C4-2B (cell line): ENCODE measurements around the gene GFPT2.

ENCODE experiments used
- H3K27ac ChIP-seq: fragments of 450-650 bp; 2 replicates; pipeline ENCODE4 v1.5.1; 2017
- ZFX ChIP-seq: fragments of 450-650 bp; IDR thresholded peaks from 2 replicates; pipeline ENCODE4 v1.6.1; 2017
- TF ChIP-seq, protein P1 (sequence below): fragments of 450-650 bp; conservative IDR thresholded peaks from 2 replicates; pipeline ENCODE4 v1.5.1; 2017; ENCODE audit warnings: mild to moderate bottlenecking

The GFPT2 gene

DNA sequence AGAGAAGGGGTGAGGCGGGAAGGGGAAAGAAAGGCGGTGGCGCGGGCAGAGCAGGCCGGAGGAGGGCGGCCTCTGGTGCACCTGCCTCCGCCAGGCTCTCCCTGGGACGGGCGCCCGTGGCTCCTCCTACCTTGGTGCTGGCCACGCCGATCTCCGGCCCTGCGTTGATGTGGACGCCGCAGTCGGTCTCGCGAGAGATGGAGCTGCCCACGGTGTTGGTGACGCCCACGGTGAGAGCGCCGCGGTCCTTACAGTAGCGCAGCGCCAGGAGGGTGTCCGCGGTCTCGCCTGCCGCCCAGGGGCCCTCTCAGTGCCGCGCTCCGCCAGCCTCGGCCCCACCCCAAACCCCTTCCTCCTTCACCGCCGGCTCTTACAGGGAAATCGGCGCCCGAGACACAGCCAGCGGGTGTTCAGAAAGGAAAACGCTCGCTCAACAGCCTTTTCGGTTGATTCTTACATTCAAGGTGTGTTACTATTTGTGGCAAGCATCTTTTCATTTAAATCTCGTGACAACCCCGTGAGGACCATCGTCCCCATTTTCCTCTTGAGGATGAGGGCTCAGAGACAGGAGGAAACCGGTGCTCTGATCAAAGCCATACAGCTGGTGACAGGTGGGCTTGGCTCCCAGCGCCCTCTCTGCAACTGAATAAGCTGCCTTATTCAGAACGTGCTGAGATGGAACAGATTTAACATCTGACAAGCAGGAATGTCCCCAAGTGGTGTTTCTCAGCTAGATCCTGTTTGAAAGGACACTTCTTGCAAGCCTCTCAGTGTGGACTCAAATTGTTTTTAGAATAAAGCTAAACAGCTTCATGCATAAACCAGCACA lies 39.2 kb downstream of the GFPT2 start:
- no peak overlapping the region for H3K27ac ChIP-seq
- TF ChIP-seq, protein P1, sequence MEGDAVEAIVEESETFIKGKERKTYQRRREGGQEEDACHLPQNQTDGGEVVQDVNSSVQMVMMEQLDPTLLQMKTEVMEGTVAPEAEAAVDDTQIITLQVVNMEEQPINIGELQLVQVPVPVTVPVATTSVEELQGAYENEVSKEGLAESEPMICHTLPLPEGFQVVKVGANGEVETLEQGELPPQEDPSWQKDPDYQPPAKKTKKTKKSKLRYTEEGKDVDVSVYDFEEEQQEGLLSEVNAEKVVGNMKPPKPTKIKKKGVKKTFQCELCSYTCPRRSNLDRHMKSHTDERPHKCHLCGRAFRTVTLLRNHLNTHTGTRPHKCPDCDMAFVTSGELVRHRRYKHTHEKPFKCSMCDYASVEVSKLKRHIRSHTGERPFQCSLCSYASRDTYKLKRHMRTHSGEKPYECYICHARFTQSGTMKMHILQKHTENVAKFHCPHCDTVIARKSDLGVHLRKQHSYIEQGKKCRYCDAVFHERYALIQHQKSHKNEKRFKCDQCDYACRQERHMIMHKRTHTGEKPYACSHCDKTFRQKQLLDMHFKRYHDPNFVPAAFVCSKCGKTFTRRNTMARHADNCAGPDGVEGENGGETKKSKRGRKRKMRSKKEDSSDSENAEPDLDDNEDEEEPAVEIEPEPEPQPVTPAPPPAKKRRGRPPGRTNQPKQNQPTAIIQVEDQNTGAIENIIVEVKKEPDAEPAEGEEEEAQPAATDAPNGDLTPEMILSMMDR = no peak
- no peak for TF ChIP-seq ZFX

DNA sequence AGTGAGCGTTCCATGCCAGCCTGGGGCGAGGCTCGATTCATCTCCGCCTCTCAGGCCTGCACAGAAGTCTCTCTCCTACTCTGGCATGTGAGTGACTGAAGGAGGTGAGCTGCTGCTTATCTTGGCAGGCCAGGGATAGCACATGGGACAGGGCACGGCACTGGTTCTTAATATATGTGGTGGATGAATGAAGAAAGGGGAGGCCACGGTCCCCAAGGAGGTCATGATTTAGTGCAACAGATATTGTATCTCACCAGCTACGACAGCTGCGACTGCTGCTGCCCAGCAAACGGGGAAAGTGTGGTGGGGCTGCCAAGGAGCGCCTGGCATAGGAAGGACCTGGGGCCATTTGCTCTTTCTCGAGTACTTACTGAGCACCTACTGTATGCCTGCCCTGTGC lies 41.9 kb downstream of the GFPT2 start:
- no peak for TF ChIP-seq ZFX
- TF ChIP-seq, protein P1 = no peak

DNA sequence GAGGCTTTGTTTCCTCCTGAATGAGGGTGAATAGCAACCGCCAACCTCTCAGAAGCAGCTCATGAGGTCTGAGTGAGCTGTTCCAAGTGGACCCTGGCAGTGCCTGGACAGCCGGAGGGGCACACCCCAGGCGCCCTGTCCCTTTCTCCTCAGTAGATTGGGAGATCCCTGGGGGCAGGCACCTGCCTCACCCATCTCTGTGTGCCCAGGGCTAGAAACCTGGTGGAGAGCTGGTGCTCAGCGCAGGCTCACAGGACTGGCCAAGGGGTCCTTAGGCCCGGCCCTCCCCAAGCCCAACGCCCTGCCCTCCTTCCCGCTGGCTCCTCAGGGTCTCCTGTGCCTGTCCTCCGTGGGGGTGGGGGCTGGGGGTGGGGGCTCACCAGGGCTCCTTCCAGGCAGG lies 46.3 kb downstream of the GFPT2 start:
- TF ChIP-seq ZFX = no peak
- TF ChIP-seq, protein P1 = no peak
- no peak overlapping the region for H3K27ac ChIP-seq

More for the DNA sequence above, 41.9 kb downstream of the GFPT2 start:
- no peak overlapping the region for H3K27ac ChIP-seq

DNA sequence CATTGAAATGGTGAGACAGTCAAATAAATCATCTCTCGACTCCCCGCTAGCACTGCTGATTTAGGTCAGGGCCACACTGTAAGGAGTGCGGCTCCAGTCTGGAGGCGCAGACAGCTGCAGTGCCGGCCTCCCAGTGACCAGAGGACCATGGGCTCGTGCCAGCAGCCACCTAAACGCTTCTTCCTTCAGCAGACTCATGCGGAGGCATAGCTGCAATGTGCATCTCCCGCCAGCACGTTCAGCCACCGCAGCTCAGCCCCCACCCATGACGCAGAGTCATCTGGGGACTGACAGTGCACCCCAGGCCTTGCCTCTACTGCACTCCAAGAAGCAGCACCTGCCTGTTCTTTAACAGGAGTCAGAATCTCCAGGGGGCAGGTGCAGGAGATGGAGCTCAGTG lies 47.7 kb downstream of the GFPT2 start:
- no peak for TF ChIP-seq ZFX
- TF ChIP-seq, protein P1 = no peak
- H3K27ac ChIP-seq = no peak overlapping the region

DNA sequence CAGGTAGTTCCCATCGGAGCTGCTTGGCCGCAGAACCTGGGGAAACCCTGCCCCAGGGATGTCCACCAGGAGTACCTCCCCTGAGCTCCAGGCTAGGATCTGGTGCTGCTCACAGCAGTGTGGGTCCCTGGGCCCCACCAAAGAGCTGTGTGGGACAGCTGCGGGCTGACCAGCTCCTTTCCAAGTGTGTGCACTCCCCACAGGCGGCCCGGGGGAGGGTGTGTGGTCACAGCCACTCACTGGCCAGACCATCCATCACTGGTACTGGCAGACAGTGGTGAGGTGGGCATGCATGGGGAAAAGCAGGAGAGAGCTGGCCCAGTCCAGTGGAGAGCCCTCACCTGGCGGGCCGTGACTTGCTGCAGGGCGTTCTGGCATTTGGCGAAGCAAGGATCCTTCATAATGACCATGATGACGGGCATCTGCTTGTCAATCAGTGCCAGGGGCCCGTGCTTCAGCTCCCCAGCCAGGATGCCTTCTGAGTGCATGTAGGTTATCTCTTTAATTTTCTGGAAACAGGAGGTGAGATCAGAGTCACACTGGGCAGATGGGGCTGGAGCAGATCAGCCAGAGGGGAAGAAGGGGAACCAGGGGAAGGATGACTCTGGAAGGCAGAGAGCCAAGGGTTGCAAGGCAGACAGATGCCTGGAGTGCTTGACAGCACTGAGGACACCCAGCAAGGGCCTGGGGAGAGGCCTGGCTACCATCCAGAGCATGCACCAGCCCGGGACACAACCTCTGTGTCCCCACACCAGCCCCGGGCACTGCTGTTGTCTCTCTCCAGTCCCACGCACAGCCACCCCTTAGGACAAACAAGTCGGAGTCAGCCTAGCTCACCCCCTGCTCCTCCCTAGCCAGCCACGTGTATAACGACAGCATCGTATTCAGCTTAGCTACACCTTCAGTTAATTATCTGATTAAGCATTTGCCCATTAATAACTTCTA lies 48.4 kb downstream of the GFPT2 start:
- TF ChIP-seq ZFX = no peak
- TF ChIP-seq, protein P1 = no peak
- H3K27ac ChIP-seq = no peak overlapping the region

DNA sequence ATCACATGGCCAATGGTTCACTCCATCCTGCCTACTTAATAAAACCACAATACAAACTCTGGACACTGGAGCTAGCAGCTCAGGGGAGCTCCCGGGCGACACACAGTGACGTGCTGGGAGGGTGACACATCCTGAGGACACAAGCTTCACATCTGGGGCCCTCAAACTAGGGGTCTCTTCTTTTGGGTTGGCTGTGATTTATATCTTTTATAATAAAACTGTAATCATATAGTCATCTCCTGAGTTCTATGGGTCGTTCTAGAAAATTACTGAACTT lies 49.2 kb downstream of the GFPT2 start:
- no peak overlapping the region for H3K27ac ChIP-seq
- TF ChIP-seq ZFX = no peak
- TF ChIP-seq, protein P1 = no peak
